HG02763 (cell line): Measurements from ENCODE around the gene CAPZA1.

Experiments
- ATAC-seq: cut with Tn5 transposase; IDR thresholded peaks from one replicate; pipeline ENCODE4 v1.9.1; 2021; ENCODE audit warnings: mild to moderate bottlenecking, moderate library complexity; ENCODE audit not compliant: unreplicated experiment

CAPZA1 gene

DNA sequence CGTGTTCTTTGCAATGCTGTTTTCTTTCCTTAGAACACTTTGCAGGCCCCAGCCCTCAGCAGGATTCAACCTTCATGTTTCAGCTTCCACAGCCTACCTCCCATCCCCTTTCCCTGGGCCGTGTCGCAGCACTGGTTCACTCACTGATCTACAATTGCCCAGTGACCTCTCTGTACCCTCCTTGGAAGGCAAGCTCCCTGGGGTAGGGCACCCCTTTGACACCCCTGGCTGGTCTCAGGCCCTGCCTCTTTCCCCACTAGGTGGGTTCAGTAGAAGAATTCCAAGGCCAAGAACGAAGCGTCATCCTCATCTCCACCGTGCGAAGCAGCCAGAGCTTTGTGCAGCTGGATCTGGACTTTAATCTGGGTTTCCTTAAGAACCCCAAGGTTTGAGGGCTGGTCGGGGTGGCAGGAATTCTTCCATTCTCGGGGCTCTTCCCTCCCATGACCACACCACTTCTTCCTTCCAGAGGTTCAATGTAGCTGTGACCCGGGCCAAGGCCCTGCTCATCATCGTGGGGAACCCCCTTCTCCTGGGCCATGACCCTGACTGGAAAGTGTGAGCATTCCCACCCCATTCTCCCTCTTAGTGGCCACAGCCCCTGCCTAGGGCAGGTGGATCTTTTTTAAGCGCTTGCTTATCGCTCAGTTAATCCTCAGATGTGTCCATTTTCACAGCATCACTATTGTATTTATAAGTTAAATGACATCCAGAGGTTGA lies 80.0 kb downstream of the CAPZA1 start:
- no peak for ATAC-seq

DNA sequence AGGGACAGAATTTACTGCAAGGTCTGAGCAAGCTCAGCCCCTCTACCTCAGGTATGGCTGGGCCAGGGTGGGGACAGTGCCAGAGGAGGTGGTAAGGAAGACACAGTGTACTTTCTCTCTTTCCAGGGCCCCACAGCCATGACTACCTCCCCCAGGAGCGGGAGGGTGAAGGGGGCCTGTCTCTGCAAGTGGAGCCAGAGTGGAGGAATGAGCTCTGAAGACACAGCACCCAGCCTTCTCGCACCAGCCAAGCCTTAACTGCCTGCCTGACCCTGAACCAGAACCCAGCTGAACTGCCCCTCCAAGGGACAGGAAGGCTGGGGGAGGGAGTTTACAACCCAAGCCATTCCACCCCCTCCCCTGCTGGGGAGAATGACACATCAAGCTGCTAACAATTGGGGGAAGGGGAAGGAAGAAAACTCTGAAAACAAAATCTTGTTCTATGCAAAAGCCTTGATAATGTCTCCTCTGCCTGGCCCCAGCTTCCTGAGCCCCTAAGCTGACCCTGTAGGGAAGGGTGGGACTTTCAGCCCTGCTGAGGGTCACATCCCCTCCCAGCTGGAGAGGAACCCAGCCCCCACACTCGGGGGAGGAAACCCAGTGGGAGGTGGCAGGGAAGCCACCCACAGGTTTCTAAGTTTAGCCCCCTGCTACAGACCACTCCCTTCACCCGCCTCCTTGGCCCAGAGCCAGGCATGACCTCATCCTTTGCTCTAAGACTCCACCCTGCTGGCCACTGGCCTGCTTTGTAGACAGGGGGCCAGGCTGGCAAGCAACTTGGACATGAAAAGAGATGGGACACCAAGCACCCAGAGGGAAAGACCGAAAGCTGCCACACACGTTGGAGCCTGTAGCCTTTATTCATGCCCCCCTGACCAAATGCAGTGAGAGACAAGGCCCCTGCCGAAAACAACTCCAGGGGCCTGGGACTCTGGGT lies 80.9 kb downstream of the CAPZA1 start:
- ATAC-seq, result no peak

DNA sequence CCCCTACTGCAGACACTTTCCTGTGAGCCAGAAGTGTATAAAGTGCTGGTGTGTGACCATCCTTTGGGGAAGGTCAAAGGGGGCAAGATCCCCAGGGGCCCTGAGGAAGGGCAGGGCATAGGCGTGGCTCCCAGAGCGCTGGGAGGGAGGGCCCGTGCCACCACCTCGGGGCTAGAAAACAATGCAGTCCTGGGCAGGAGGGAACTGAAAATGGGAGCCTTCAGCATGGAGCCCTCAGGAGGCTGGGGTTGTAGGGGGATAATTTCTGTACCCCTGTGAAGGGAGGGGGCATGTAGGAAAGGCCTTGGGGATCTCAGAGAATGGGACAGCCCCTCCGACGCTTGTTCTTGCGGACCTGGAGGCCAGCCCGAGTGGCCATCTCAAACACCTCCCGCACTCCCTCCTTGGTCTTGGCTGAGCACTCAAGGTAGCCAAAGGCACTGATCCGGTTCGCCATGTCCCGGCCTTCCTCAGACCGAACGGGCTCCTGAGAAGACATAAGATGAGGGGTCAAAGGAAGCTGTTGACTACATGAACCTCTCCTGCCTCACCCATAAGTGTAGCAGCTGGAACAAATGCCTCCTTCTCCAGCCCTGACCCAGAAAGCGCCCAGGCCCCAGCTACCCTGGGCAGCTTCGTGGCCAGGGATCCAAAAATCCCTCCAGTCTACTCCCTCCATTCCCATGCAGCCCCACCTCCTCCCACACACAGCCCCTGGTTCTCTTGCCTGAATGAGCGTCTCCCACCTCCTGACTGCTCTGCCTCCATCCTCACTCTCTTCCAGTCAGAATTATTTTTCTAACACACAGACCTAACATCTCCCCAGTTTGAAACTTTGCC lies 81.8 kb downstream of the CAPZA1 start:
- ATAC-seq, result no peak

DNA sequence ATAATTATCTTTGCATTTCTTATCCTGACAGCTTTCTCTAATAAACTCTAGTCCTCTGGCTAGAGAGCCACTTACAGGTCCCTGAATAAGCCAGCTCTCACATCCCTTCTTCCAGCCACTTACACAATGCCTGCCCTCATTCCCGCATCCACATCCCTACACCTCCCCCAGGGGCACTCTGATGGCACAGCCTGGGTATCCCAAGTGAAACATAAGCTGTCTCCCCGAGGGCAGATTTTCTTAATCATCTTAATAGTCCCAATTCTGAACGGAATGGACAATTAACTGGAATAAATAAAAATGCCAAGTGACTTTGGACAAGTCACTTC lies 82.4 kb downstream of the CAPZA1 start:
- ATAC-seq, result no peak

DNA sequence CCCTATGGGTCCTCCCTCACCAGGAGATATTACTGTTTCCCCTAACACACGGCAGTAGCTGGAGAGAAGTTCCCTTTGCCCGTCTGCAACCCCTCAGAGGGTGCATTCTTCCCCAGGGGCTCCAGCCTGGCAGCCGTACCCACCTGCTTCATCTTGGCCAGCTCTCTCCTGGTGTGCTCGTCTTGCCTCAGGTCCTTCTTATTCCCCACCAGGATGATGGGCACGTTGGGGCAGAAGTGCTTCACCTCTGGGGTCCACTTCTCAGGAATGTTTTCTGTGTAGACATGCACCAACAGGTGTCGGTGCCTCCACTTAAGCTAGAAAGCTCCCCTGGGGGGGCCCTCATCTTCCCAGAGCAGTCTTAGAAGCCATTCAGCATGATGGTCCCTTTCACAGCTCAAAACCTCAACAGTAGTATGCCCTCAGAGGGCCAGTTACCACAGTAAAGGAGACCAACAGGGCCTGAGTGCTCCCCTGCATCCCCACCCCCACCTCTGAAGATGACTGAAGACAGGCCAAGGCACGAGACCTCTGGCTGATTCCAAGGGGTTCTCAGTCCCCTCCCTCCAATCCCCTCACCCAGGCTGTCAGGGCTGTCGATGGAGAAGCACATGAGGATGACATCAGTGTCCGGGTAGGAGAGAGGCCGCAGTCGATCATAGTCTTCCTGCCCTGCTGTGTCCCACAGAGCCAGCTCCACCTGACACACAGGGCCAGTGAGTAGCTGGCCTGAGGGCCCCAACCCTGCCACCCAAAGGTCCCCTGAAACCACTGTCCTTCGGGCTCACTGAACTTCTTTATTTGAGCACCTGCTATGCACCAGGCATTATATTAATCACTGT lies 83.0 kb downstream of the CAPZA1 start:
- ATAC-seq, result no peak

DNA sequence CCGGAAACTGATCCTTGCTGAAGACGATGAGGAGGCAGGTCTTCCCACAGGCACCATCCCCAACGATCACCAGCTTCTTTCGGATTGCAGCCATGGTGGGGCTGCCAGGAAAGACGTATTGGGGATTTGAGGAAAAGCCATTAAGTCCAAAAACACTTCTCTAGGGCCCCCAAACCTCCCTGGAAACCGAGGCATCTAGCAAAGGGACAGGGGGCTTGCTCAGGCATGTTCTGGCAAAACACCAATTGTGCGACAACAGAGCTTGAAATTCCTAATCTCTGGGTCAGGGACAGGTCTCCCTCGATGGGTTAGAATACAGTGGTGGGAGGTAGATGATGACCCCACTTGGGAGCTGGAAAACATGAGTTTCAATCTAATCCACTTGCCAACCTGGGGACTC lies 84.1 kb downstream of the CAPZA1 start:
- ATAC-seq, result no peak

DNA sequence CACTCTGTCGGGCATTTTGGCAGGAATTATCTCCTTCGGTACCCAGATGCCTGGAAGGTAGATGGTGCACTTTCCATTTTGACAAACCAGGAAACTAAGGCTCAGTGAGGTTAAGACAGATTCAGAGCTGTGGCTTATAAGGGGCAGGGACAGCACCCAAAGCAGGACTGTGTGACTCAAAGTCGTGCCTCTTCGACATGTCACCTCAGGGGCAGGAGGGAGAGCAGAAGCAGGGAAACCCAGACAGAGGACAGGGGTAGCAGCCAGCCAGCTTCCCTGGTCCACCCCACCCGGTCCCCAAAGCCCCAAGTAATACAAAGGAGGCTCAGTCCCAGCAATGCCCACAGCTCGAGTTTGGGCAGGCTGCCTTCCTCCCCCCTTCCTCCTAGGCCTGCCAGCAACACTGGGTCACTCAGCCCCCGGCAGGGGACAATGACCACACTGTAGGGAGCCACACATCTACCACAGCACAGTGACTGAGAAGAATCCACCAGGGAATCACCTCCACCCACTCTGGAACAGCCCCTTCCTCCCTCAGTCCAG lies 84.8 kb downstream of the CAPZA1 start:
- ATAC-seq, result no peak

DNA sequence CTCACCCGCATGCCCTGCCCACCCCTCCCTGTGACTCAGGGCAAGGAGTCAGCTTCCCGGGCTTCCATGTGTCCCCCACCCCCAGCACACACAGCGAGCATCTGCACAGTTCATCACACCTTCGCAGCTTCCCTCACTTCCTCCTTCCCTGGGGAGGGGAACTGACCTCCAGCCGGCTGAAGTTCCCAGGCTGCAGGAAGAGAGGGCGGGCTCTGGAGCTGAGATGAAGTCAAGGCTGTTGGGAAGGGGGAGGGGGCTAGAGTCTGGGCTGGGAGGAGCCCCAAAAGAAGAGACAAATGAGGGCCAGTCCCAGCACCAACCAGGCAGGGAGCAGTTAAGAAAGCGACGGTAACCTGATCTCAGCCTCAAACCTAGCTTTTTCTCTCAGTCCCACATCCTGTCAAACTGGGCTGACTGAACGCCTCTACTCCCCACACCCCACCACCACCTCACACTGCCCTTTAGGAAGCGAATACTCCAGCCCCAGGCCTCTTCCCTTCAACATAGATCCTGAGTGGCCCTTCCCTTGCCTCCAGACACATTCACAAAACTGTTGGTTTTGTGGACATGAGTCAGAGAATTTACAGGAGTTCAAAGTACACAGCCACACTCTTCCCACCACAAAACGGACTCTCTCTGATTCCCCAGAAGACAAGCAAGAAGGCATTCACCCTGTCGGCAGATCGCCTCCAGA lies 85.4 kb downstream of the CAPZA1 start:
- ATAC-seq, result peak; percentile 48

DNA sequence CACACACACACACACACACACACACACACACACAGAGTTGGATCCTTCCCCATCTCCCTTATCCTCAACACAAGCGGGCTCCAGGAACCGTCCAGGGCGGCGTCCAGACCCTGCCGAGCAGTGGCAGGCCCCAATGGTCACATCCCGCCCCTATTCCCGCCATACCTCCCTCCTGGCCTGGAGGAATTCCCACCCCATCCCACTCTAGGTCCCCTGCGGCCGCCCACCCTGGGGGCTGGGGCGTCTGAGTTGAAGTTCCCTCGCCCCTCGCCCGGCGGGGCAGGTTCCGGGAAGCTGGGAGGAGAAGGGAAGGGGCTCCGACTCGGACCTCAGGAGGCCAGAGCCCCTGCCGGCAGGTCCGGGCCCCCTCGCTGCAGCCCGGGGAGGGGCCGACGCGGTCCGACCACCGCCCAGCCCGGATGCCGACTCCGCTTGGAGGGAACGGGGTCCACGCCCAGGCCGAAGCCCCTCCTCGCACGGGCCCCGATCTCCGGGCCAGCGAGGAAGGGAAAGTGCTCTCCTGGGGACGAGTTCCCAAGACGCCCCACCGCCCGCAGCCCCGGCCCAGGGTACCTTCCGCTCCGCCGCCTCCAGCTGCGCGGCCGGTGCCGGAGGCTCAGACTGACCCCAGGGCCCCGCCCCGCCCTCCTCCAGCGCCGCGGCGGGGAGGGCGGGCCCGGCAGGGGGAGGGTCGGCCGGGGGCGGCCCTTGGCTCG lies 87.0 kb downstream of the CAPZA1 start, which contains the start of gene RHOC:
Gene RHOC (minus strand): TSS at position 623 of the 716 bp plus-strand sequence. CDS start 3,328 bp downstream, outside the sequence.
- ATAC-seq, result peak; percentile 71

DNA sequence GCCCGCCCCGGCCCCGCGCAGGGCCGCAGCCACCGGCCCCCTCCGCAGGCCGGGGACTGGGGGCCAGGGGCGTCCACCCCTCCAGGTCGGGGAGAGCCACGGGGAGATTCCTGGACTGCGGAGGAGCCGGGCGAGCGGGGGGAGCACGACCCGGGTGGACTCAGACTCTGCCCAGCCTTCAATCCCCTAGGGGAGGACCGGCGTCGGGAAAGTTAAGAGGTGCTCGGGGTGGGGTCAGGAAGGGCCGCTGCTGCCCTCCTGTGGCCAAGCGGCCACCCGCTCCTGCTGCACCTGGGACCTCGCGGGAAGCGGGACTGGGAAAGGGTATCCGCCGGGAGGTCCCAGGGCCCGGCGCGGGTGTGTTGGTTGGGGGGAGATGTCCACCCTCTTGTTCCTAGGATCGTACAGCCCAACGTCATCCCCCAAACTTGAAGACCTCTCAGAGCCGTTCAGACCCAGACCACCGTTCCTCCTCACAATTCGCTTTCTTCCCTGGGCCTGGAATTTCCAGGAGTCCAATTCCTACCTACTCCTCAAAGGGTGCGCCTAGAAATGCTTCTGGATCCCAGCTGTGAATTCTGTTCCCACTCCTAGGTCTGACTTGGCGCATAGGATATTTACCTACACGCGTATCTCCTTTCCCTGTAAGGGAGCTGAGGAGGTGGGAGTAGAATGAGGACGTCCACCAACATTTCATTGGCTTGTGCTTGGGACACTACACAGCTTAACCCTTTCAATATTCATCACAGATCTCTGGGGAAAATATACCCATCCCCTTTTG lies 87.8 kb downstream of the CAPZA1 start:
- ATAC-seq, result peak; percentile 69

DNA sequence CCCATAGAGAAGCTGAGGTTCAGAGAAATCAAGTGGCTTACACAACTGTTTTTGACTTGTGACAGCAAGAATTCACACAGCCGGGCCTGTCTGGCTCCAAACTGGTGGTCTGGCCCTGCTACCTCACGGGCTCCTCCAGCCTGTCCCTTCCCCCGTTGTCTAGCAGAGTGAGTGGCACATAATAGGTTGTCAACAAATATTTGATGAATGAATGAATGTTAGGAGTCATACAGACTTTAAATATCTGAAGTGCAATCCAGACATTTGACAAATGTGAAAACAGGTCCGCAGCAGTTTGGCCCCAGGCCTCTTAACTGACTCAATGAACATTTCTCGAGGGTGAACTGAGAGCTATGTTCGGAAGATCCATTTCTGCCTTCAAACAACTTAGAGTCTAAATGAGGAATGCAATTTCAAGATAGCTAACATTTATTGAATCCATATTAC lies 88.4 kb downstream of the CAPZA1 start:
- ATAC-seq, result no peak

DNA sequence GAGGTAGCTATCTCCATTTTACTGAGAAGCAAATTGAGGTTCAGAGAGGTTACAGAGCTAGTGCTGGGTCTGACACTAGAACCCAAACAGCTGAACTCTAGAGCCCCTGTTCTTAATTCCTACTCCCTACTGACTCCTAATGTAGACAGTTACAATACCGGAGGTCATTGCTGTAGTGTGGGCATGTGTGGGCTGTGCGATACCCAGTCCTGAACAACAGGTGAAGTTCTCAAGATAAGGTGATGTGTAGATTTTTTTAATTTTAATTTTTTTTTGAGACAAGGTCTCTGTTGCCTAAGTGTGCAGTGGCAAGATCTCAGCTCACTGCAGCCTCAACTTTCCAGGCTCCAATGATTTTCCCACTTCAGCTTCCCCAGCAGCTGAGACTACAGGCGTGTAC lies 88.9 kb downstream of the CAPZA1 start:
- ATAC-seq, result no peak

DNA sequence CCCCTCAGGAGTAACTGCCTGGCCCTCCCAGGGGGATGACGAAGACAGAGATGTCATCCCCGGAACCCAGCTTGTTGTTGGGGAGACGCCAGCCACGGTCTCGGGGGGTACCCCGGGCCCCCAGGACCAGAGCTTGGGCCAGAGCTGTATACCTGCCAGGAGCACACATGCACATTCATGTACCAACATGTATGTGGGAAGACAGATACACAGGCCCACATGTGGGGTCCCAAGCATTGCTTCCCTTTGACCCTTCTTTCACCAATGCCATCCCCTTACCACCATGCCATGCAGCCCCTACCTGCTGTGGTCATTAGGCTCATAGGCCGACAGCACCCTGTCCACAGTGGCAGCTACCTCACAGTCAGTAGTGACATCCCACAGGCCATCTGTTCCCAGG lies 90.5 kb downstream of the CAPZA1 start:
- ATAC-seq, result no peak

DNA sequence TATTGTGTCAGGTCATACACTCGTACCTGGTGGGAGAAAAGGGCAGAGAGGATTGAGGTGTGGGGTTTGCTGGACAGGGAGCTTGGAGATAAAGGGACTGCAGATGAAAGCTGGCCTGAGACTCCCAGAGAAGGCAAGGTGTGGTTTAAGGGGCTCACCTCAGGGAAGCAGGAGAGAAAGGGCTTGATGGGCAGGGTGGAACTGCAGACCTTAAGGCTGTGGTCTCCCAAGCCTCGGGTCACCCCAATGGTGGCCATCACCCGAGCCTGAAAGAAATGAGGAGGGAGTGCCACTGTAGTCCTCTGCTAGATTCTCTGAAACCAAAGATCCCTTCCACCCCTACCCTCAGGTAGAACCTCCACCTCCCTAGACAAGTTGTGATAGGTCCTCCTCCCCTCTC lies 91.0 kb downstream of the CAPZA1 start:
- ATAC-seq, result no peak

DNA sequence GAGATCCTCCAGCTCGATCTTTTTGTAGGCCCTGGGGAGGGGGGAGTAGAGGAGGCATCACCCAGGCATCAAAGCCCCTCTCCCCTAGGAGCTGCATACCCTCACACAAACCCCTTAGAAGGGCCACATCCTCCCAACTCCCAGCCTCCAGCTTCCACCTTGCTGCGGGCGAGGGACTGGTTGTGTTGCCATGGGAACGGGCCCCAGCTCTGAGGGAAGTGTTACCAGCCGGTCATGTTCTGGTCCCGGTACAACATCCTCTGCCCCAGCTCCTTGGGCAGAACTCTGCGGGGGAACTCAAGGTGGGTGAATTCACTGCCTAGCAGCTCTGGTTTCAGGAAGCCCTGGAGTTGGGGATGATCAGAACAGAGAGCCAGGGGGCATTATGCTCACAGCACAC lies 91.4 kb downstream of the CAPZA1 start:
- ATAC-seq, result no peak

DNA sequence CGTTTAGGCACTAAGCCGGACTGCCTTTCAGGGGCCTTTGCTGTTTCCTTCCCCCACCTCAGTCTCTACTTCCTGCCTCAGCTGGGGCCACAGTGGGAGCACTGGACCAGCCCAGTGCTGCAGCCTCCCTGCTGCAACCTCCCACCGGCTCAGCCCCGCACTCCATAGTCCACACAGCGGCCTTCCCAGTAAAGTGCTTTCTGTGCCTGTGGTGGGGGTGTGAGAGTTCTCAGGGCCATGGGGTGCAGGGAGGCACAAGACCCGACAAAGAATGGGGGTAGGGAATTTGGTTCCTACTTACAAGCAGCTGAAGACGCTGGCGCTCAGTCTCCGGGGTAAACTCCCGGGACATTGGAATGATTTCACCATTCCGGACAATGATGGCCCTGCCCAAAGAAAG lies 92.0 kb downstream of the CAPZA1 start:
- no peak for ATAC-seq

DNA sequence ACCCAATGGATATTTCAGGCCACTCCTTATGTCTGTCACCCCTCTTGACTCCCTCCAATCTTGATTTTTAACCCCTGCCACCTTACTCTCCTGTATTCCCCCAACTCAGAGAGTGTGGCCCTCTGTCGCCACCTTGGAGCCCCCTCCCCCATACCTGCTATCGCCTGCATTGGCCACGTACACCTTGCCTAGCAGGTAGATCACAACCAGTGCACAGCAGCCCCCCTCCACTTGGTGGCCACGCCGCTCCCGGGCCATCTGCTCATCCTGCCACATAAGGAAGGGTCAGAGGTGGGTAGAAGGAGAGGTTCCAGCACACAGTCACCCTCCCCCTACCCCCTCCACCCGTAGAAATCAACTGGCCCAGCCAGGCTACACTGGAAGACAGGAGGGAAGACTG lies 92.6 kb downstream of the CAPZA1 start:
- no peak for ATAC-seq

DNA sequence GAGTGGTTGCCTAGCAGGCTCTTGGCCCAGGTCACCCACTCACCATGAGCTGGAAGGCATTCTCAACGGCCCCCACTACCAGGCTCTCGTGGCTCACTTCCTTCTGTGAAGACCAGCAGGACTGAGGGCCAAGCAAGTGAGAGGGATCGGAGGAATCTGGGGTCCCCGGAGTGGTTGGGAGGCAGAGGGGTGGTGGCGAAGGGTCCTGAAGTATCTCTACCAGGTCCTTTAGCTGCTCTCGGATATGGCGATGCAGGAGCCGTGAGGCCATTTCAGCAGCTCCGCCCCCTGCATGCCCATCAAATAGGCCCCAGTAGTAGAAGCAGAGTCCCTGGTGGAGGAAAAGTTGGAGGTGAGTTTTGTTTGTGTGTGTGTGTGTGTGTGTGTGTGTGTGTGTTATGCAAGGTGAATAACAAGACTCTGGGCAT lies 93.1 kb downstream of the CAPZA1 start:
- no peak for ATAC-seq
